Measurements from ENCODE around the gene ISLR2.
"Not testable (repeated sequence)": the region's sequence is repeated elsewhere in the genome, so short reads cannot be mapped to it uniquely, and the experiment has no call there.

GRCh38 chr15:74160390-74160789 lies 30.0 kb downstream of the ISLR2 start:
- TF ChIP-seq EZH2 (IDR thresholded peaks at IDR 0.05; ENCODE audit: borderline replicate concordance, low read depth, low read length, severe bottlenecking); CTCF (IDR thresholded peaks at IDR 0.05; ENCODE audit: borderline replicate concordance, extremely low read depth, low read length, poor library complexity, severe bottlenecking): not testable (repeated sequence)
